ENCODE data around the gene FADS2.

DNA sequence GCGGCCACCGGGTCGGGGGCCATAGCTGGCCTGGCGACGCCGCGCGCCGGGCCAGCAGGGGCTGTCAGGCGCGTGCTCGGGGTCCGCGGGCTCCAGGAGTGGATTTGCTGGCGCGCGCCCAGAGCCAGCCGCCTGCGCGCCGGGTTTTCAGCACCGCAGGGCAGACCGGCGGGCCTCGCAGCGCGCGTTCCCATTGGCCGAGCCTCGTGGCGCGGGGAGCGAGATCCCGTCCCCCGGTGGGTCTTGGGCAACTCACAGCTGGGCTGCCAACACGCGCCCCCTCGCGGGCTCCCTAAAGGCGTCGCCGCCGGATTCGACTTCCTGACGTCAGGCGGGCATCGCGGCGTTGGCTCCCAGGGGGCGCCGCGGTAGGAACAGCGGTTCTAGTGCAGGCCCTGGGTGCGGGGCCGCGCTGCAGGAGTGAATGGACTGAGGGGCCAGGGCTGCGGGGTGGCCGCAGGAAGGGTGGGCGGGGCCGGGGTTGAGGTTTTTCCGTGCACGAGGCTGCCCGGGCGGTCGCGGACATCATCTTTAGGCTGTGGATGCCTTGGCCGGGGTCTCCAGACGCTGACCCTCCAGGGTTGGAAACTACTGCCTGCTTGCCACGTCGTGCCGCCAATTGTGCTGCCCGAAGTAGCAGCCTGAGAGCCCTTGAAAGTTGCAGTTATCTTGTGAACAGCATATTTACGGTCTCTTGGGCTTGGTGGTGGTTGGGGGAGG, 11.2 kb upstream of the FADS2 start, which contains the start of gene FADS1:
- no peak for TF ChIP-seq POLR2AphosphoS5 (IDR thresholded peaks at IDR 0.05; ENCODE audit: low read depth, low read length)
- TF ChIP-seq POLR2A (IDR thresholded peaks at IDR 0.05; ENCODE audit: low read depth, low read length): no peak
- no peak for TF ChIP-seq TAF1 (IDR thresholded peaks at IDR 0.05; ENCODE audit: low read depth, low read length)
- no peak for TF ChIP-seq PAX5 (IDR thresholded peaks at IDR 0.05; ENCODE audit: insufficient read depth, low read length, severe bottlenecking)
- no peak for TF ChIP-seq SPI1 (IDR thresholded peaks at IDR 0.05; ENCODE audit: low read depth, low read length)
